Stimulated activated CD8-positive, alpha-beta memory T cell treated with anti-CD3 and anti-CD28 coated beads, Interleukin-12 subunit alpha, Interleukin-12 subunit beta, amount 100 ng/mL, for 24 hours (primary cell): ENCODE results near the gene AATF.
"Not testable (repeated sequence)": the region's sequence is repeated elsewhere in the genome, so short reads cannot be mapped to it uniquely, and the experiment has no call there.

Experiments
- DNase-seq: peaks from one replicate; pipeline ENCODE4 v3.0.0-alpha.2; 2020; ENCODE audit errors: extremely low read depth

Gene AATF

DNA sequence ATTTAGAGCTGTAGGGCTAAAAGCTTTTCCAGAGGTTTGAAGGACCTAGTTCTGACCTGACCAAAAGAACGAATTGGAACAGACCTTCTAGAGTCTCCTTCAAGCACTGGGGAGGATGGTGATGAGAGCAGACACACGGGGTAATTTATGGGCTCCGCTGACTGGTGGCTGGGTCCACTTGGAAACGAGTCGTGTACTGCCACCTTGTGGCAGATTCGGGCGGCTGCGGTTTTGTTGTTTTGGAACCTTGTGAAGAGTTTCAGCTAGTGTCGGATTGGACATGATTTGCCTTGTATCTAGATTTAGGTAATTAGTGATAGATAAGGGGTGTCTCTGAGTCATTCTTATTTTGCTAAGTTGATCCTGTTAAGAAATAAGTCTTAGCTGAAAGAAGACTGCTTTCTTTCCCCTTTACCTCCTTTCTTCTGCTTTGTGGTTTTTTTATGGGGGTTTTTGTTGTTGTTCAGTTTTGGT, 98.9 kb downstream of the AATF start:
- peak; percentile 47 for DNase-seq

- DNase-seq, result no peak
These were observed 100.1 kb downstream of the AATF start for GRCh38 chr17:37048811-37049210.

GRCh38 chr17:37050920-37051319, 102.2 kb downstream of the AATF start:
- no peak for DNase-seq

DNA sequence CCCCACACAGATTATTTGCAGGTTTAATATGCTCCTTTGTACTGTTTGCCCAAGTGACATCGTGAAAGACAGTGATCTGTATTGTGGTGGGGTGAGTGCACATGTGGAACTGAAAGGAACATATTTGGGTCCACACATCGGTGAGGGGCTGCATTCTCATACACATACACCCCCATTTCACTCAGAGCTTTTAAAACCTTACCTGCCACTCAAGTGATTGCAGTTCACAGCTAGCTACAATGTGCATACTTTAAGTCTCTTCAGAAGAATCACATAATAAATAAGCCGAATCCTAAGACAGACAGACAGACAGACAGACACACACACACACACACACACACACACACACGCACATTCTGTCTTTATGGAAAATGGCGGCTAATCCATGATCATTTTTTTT, 102.6 kb downstream of the AATF start:
- no peak for DNase-seq

GRCh38 chr17:37051833-37052232, 103.1 kb downstream of the AATF start:
- no peak for DNase-seq

DNA sequence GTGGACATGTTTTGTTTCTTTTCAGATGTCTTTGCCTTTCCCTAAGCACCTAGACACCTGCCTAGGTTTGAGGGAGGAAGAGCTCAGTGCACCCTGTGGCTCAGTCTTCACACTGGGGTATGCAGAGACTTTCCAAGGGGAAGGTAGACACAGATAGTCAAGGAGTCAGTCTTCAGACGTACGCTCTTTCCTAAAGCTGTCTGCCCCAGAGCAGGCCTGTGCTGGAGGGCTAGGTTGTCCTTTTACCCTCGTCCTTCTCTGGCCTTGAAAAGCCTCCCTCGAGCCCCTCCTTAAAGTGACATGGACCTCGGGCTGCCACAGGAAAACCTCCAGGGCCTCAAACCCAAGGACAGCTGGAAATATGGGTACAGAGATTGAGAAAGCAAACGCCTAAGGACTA, 103.7 kb downstream of the AATF start:
- no peak for DNase-seq

DNA sequence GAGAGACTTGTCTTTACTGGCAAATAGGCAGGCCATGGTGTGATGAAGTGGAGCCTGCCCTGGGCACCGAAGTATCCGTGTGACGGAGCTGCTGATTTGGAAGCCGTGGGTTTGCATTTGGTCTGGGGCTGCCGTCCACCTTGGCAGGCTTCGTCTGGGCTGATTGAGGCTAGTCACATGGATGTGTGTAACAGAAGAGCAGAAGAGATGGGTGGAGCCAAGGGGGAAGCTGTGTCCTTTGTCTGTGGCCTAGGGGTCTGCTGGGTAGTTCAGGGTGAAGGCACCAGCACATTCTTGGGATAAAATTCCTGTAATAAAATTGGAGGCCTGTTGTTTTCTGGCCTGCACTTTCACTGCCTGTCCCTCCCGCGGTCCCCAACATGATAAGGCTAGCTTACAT, 106.1 kb downstream of the AATF start:
- DNase-seq, result no peak

GRCh38 chr17:37056622-37057021, 107.9 kb downstream of the AATF start:
- DNase-seq, result no peak

DNA sequence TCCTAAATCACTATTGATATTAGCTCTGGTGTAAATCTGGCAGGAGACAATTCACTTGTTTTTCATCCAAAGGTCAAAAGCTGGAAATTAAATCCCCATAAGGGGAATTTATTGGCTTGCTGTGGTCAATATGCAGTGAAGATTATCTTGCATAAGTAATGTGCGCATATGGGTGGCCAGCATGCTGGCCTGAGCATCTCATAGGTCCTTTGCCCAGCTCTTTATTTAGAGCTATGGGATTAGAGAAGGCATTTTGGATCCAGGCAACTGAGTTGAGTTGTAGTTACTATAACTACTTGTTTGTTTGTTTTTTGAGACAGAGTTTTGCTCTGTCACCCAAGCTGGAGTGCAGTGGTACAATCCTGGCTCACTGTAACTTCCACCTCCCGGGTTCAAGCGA, 110.7 kb downstream of the AATF start:
- DNase-seq, result no peak

GRCh38 chr17:37060094-37060493, 111.3 kb downstream of the AATF start:
- no peak for DNase-seq

GRCh38 chr17:37060928-37061327, 112.2 kb downstream of the AATF start:
- DNase-seq, result no peak

GRCh38 chr17:37062021-37062420, 113.3 kb downstream of the AATF start:
- DNase-seq, result no peak

DNA sequence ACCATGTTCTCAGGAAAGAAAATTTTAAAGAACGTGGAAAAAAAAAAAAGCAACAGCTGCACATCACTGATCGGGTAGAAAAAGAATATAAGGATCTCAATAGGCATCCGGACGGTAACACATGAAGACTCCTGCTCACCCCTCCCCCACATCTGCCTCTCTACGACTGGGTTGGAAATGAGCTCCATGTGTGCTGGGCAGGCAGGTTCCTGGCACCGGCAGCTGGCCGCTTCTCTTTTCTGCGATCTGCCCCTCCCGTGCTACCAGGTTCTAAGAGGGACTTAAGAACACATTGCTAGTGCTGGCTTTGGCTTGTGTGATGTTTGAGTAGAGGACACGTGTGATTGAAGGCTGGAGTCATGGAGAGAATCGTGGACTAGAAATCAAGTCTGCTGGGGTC, 115.5 kb downstream of the AATF start:
- DNase-seq, result no peak

- DNase-seq, result no peak
These were observed 116.2 kb downstream of the AATF start for GRCh38 chr17:37064956-37065355.

DNA sequence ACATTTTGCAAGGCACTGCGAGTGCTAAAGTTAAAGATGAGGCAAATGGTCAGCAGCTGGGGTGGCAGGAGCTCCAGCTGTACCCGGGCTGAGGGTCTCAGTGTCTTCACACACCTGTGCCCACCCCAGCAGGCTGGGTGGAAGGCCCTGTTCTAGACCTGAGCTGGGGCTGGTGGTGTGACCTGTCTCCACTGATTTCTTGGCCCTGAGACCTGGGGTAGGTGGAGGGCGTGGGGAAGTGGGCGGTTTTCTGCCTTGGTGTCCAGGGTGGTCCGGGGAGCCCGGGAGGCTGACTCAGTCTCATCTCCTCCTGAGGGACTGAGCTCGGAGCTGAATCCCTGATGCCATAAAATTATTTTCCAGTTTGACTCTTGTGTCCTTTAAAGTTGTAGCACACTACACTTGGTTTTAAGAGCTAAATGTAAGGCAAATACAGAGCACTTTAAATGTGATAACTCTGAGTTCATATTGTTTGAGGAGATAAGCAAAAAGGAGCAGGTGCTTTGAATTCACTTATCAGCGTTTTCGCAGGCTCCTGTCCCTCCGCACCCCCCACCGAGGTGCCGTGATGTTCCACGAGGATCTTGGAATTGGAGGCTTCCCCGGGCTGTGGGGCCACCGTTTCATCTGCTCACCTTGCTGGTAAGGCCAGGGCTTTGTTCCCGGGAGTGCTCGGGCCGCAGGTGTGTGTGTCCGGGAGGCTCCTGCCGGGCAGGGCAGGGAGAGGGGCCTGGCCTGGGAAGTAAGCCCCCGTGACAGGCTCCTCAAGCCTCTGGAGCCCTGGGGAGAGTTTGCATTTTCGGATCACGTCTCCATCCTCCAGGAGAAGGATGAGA, 117.0 kb downstream of the AATF start:
- no peak for DNase-seq

GRCh38 chr17:37066322-37067255, 117.8 kb downstream of the AATF start:
- no peak for DNase-seq

DNA sequence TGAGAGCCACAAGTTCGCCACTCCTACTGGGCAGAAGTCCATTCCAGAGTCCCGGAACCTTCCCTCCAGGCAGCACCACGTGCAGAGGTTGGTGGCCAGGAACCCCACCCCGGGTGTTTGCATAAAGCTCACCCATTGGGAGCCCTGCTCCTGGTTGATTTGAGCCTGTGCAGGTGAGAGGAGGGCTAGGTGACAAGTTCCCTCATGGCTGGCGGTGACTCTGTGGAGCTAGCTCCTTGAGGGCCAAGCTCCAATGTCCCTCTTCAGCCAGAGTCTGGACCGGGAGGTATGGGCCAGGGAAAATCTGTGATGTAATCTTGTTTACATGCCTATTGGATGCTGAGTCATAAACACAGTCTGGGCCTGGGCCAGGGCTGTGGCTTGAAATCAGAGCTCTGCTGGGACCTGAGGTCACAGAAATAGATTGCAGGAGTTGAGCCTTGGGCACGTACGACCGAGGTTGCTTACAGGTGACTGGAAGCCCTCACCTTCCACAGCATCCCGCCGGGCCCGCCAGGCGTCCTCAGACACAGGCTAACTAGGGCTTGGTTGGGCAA, 118.9 kb downstream of the AATF start:
- no peak for DNase-seq

GRCh38 chr17:37068266-37068665, 119.5 kb downstream of the AATF start:
- no peak for DNase-seq

GRCh38 chr17:37069087-37069486, 120.3 kb downstream of the AATF start:
- no peak for DNase-seq

DNA sequence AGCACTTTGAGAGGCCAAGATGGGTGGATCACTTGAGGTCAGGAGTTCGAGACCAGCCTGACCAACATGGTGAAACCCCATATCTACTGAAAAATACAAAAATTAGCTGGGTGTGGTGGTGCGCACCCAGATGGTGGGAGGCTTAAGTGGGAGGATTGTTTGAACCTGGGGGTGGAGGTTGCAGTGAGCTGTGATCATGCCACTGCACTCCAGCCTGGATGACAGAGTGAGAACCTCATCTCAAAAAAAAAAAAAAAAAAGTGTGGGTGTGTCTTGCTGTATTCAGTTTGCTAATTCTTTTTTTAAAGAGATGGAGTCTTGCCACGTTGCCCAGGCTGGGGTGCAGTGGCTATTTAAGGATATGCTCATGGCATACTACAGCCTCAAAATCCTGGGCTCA, 124.7 kb downstream of the AATF start:
- not testable (repeated sequence) for DNase-seq

- DNase-seq, result no peak
These were observed 130.4 kb downstream of the AATF start for GRCh38 chr17:37079065-37079708.

- DNase-seq, result no peak
These were observed 131.0 kb downstream of the AATF start for GRCh38 chr17:37079735-37080134.
